HCT116 (cell line): ENCODE measurements around the gene CHSY3. TPM values are rescaled to one million over a fixed set of nuclear protein-coding genes. Genes with fewer than 3 reads are reported as not detected.

Experiments used
- ATAC-seq: fragments of 200-7000 bp; cut with Tn5 transposase; 2 replicates; pipeline ENCODE4 v1.9.1; 2020; ENCODE audit warnings: mild to moderate bottlenecking, moderate library complexity
- BruUV-seq: library from RNA; stranded (reverse); fragments of 400-500 nt; replicated peaks from 2 replicates; lab custom pipeline; 2021; lab: Mats Ljungman, UMichigan
- CTCF ChIA-PET: fragments of 300-600 bp; sonication (Branson Sonifier 250); formaldehyde crosslinking; loops from one replicate; lab custom pipeline; 2021; ENCODE audit warnings: antibody characterized with exemption; lab: Charles Lee
- POLR2A ChIA-PET: fragments of 300-600, 350-600 bp; sonication (Branson Sonifier 250); formaldehyde crosslinking; loops from one replicate; lab custom pipeline; 2021; ENCODE audit warnings: antibody characterized with exemption; lab: Charles Lee
- RAD21 ChIA-PET, 2 experiments: fragments of 300-600 bp; sonication (Branson Sonifier 250); formaldehyde crosslinking; loops; one replicate each; lab custom pipeline; 2023; ENCODE audit warnings: low total read pairs in 2 of 2; ENCODE audit not compliant: uncharacterized antibody in 2 of 2, unreplicated experiment in 2 of 2, low non-redundant PET in 1 of 2; lab: Charles Lee
- DNase-seq: peaks from one replicate; pipeline ENCODE4 v3.0.0-alpha.2; 2010; ENCODE audit warnings: low read depth, low spot score
- H2AFZ ChIP-seq: fragments of 200-600 bp; shearing (Covaris generic), sonication (generic); 2 replicates; pipeline ENCODE4 v1.6.1; 2017; ENCODE audit warnings: low read depth, mixed run types, mixed read lengths, antibody characterized with exemption, low read length; ENCODE audit not compliant: poor library complexity, severe bottlenecking
- H3K27ac ChIP-seq: 2 replicates; pipeline ENCODE4 v1.5.1; 2012; ENCODE audit warnings: low read depth, low read length
- H3K27me3 ChIP-seq: fragments of 200-600 bp; sonication (generic); 2 replicates; pipeline ENCODE4 v1.6.1; 2016; ENCODE audit warnings: mixed run types, low read length, mixed read lengths; ENCODE audit not compliant: insufficient read depth
- H3K36me3 ChIP-seq, 2 experiments: fragments of 200-500 bp in 1 of 2; fragments of 200-600 bp in 1 of 2; sonication (Bioruptor generic) in 1 of 2; sonication (generic) in 1 of 2; 2 replicates each; pipeline versions ENCODE4 v1.5.1 to v1.6.1; 2014 to 2016; ENCODE audit warnings: low read length in 2 of 2, inconsistent platforms in 1 of 2, mixed read lengths in 1 of 2, mixed run types in 1 of 2; ENCODE audit not compliant: insufficient read depth in 2 of 2, control insufficient read depth in 1 of 2
- H3K4me1 ChIP-seq, 2 experiments: fragments of 200-600 bp in 1 of 2; sonication (generic) in 1 of 2; 2 replicates each; pipeline versions ENCODE4 v1.5.1 to v1.6.1; 2012 to 2017; ENCODE audit warnings: low read length in 2 of 2, inconsistent platforms in 1 of 2, mild to moderate bottlenecking in 1 of 2, mixed read lengths in 1 of 2, mixed run types in 1 of 2, moderate library complexity in 1 of 2; ENCODE audit not compliant: insufficient read depth in 2 of 2, control insufficient read depth in 1 of 2
- H3K4me2 ChIP-seq: fragments of 200-600 bp; sonication (generic); 2 replicates; pipeline ENCODE4 v1.6.1; 2017; ENCODE audit warnings: mixed run types, low read length, mixed read lengths
- H3K4me3 ChIP-seq, 2 experiments: fragments of 200-600 bp in 1 of 2; sonication (generic) in 1 of 2; replicated peaks in 1 of 2; 2 replicates each; pipeline ENCODE4 v1.5.1; 2011 to 2016; ENCODE audit warnings: low read length in 2 of 2, control low read depth in 1 of 2, low read depth in 1 of 2, mild to moderate bottlenecking in 1 of 2, mixed read lengths in 1 of 2, mixed run types in 1 of 2
- H3K79me2 ChIP-seq: fragments of 200-600 bp; sonication (generic); 2 replicates; pipeline ENCODE4 v1.6.1; 2017; ENCODE audit warnings: mild to moderate bottlenecking, mixed run types, low read length, moderate library complexity, mixed read lengths; ENCODE audit not compliant: insufficient read depth
- H3K9ac ChIP-seq: fragments of 200-600 bp; sonication (generic); 2 replicates; pipeline ENCODE4 v1.6.1; 2016; ENCODE audit warnings: low read length, mixed read lengths
- H3K9me2 ChIP-seq: fragments of 200-600 bp; sonication (generic), shearing (Covaris generic); 2 replicates; pipeline ENCODE4 v1.6.1; 2017; ENCODE audit warnings: mixed run types, mild to moderate bottlenecking, moderate library complexity; ENCODE audit not compliant: insufficient read depth
- H3K9me3 ChIP-seq, 2 experiments: fragments of 200-500 bp in 1 of 2; fragments of 200-600 bp in 1 of 2; sonication (Bioruptor generic) in 1 of 2; sonication (generic) in 1 of 2; 2 replicates each; pipeline ENCODE4 v1.6.1; 2014 to 2017; ENCODE audit warnings: low read length in 2 of 2, mixed read lengths in 2 of 2, inconsistent platforms in 1 of 2, low read depth in 1 of 2, mild to moderate bottlenecking in 1 of 2, mixed run types in 1 of 2, moderate library complexity in 1 of 2; ENCODE audit not compliant: control insufficient read depth in 1 of 2, insufficient read depth in 1 of 2
- H4K20me1 ChIP-seq: fragments of 200-600 bp; sonication (generic), shearing (Covaris generic); 2 replicates; pipeline ENCODE4 v1.6.1; 2017; ENCODE audit warnings: mixed run types, mild to moderate bottlenecking, moderate library complexity; ENCODE audit not compliant: insufficient read depth
- ATF3 ChIP-seq: IDR thresholded peaks from 2 replicates; pipeline ENCODE4 v1.6.1; 2012
- CTCF ChIP-seq, 3 experiments: fragments of 200-600 bp in 1 of 3; sonication (generic) in 1 of 3; IDR thresholded peaks in 2 of 3; conservative IDR thresholded peaks in 1 of 3; 2 replicates each; pipeline ENCODE4 v1.5.1; 2012 to 2017; ENCODE audit warnings: low read depth in 2 of 3, low read length in 2 of 3, antibody characterized with exemption in 1 of 3, borderline replicate concordance in 1 of 3, control low read depth in 1 of 3, mild to moderate bottlenecking in 1 of 3, mixed read lengths in 1 of 3, mixed run types in 1 of 3, moderate library complexity in 1 of 3; ENCODE audit not compliant: insufficient read depth in 1 of 3
- EZH2phosphoT487 ChIP-seq: fragments of 200-600 bp; IDR thresholded peaks from 2 replicates; pipeline ENCODE4 v1.6.1; 2018; ENCODE audit warnings: antibody characterized with exemption, borderline replicate concordance
- POLR2A ChIP-seq: IDR thresholded peaks from 2 replicates; pipeline ENCODE4 v1.7.0; 2011; ENCODE audit warnings: borderline replicate concordance; ENCODE audit not compliant: insufficient read depth, insufficient read length; ENCODE audit errors: extremely low read depth
- RAD21 ChIP-seq: IDR thresholded peaks from 2 replicates; pipeline ENCODE4 v1.6.1; 2012; ENCODE audit warnings: low read depth, mild to moderate bottlenecking
- SIN3A ChIP-seq: IDR thresholded peaks from 2 replicates; pipeline ENCODE4 v1.6.1; 2012; ENCODE audit warnings: low read depth
- TCF7L2 ChIP-seq: IDR thresholded peaks from 2 replicates; pipeline ENCODE4 v1.7.0; 2011; ENCODE audit warnings: borderline replicate concordance, inconsistent platforms; ENCODE audit not compliant: insufficient read depth, insufficient read length; ENCODE audit errors: extremely low read depth
- YY1 ChIP-seq: IDR thresholded peaks from 2 replicates; pipeline ENCODE4 v1.6.1; 2011; ENCODE audit warnings: low read length, low read depth, moderate library complexity, mild to moderate bottlenecking; ENCODE audit not compliant: insufficient replicate concordance; ENCODE audit errors: extremely low read depth
- ZFX ChIP-seq: fragments of 450-650 bp; IDR thresholded peaks from 2 replicates; pipeline ENCODE4 v1.6.1; 2017
- intact Hi-C: fragments of 100-400 bp; cut with micrococcal nuclease; formaldehyde crosslinking; loops from 2 replicates; pipeline ENCODE4 v1.10.0; 2022
- total RNA-seq: library from RNA; stranded (reverse); gene quantifications from one replicate; pipeline ENCODE4 v1.2.1, GENCODE V29; 2021; ENCODE audit not compliant: unreplicated experiment
- TF ChIP-seq, protein P1 (sequence below): IDR thresholded peaks from 2 replicates; pipeline ENCODE4 v1.6.1; 2012; ENCODE audit warnings: low read depth

Gene CHSY3
- total RNA-seq, 1 experiment from 2014 or later, result 2.3 TPM

GRCh38 chr5:129858131-129858675 lies 46.1 kb upstream of the CHSY3 start (continued):
- TF ChIP-seq CTCF (IDR thresholded peaks at IDR 0.05 in 2 of 3, conservative IDR thresholded peaks at IDR 0.05 in 1 of 3; ENCODE audit: borderline replicate concordance in 1 of 3, insufficient read depth in 1 of 3, low read depth in 2 of 3, low read length in 2 of 3) (no peak), EZH2phosphoT487 (no peak)

- no peaks in the 10 kb centered on the region for H3K4me1 ChIP-seq
- no peak overlapping the region for H2AFZ ChIP-seq
- no peaks in the 10 kb centered on the region for H3K79me2 ChIP-seq
- H3K9ac ChIP-seq, result no peak overlapping the region
- ChIA-PET RAD21 (no interaction called here), CTCF (no interaction called here), POLR2A (no interaction called here)
- no peak overlapping the region for H3K4me2 ChIP-seq
- no peaks in the 10 kb centered on the region for H4K20me1 ChIP-seq
- ATAC-seq, result no peak
- no peaks in the 10 kb centered on the region for H3K36me3 ChIP-seq
- no peak for DNase-seq
- H3K27me3 ChIP-seq, result no peaks in the 10 kb centered on the region
- no TSS peak for BruUV-seq
- TF ChIP-seq RAD21 (no peak), TCF7L2 (no peak), POLR2A (no peak), ZFX (no peak), SIN3A (no peak), ATF3 (no peak), YY1 (no peak), EZH2phosphoT487 (no peak), CTCF (IDR thresholded peaks at IDR 0.05 in 2 of 3, conservative IDR thresholded peaks at IDR 0.05 in 1 of 3; ENCODE audit: borderline replicate concordance in 1 of 3, insufficient read depth in 1 of 3, low read depth in 2 of 3, low read length in 2 of 3) (no peak)
- TF ChIP-seq, protein P1, sequence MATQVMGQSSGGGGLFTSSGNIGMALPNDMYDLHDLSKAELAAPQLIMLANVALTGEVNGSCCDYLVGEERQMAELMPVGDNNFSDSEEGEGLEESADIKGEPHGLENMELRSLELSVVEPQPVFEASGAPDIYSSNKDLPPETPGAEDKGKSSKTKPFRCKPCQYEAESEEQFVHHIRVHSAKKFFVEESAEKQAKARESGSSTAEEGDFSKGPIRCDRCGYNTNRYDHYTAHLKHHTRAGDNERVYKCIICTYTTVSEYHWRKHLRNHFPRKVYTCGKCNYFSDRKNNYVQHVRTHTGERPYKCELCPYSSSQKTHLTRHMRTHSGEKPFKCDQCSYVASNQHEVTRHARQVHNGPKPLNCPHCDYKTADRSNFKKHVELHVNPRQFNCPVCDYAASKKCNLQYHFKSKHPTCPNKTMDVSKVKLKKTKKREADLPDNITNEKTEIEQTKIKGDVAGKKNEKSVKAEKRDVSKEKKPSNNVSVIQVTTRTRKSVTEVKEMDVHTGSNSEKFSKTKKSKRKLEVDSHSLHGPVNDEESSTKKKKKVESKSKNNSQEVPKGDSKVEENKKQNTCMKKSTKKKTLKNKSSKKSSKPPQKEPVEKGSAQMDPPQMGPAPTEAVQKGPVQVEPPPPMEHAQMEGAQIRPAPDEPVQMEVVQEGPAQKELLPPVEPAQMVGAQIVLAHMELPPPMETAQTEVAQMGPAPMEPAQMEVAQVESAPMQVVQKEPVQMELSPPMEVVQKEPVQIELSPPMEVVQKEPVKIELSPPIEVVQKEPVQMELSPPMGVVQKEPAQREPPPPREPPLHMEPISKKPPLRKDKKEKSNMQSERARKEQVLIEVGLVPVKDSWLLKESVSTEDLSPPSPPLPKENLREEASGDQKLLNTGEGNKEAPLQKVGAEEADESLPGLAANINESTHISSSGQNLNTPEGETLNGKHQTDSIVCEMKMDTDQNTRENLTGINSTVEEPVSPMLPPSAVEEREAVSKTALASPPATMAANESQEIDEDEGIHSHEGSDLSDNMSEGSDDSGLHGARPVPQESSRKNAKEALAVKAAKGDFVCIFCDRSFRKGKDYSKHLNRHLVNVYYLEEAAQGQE, result no peak
- H3K27ac ChIP-seq, result no peak overlapping the region
- intact Hi-C loops, result no loop called here
- H3K9me3 ChIP-seq, result no peaks in the 10 kb centered on the region
- H3K4me3 ChIP-seq, result no peak overlapping the region
- H3K9me2 ChIP-seq, result no peaks in the 10 kb centered on the region
Observed at GRCh38 chr5:129884322-129884721, 19.9 kb upstream of the CHSY3 start.
